Ishikawa (cell line): ENCODE data around the gene FGF11.

Source experiments
- CEBPB ChIP-seq: IDR thresholded peaks from 2 replicates; pipeline ENCODE4 v1.6.1; 2012
- CREB1 ChIP-seq: IDR thresholded peaks from 2 replicates; pipeline ENCODE4 v1.6.1; 2012; ENCODE audit warnings: low read depth
- EGR1 ChIP-seq: IDR thresholded peaks from 2 replicates; pipeline ENCODE4 v1.6.1; 2012
- EP300 ChIP-seq: IDR thresholded peaks from 2 replicates; pipeline ENCODE4 v1.6.1; 2012; ENCODE audit warnings: borderline replicate concordance
- FOXM1 ChIP-seq: IDR thresholded peaks from 2 replicates; pipeline ENCODE4 v1.6.1; 2012; ENCODE audit warnings: low read depth, borderline replicate concordance
- MAX ChIP-seq: IDR thresholded peaks from 2 replicates; pipeline ENCODE4 v1.6.1; 2012
- NFIC ChIP-seq: IDR thresholded peaks from 2 replicates; pipeline ENCODE4 v1.6.1; 2012
- RAD21 ChIP-seq: IDR thresholded peaks from 2 replicates; pipeline ENCODE4 v1.6.1; 2012; ENCODE audit warnings: low read depth
- REST ChIP-seq: IDR thresholded peaks from 2 replicates; pipeline ENCODE4 v1.6.1; 2012; ENCODE audit warnings: low read depth, mild to moderate bottlenecking
- TAF1 ChIP-seq: IDR thresholded peaks from 2 replicates; pipeline ENCODE4 v1.6.1; 2012; ENCODE audit warnings: low read depth, mild to moderate bottlenecking
- TCF12 ChIP-seq: IDR thresholded peaks from 2 replicates; pipeline ENCODE4 v1.6.1; 2012; ENCODE audit warnings: low read depth
- TEAD4 ChIP-seq: IDR thresholded peaks from 2 replicates; pipeline ENCODE4 v1.6.1; 2012
- YY1 ChIP-seq: IDR thresholded peaks from 2 replicates; pipeline ENCODE4 v1.6.1; 2012; ENCODE audit warnings: low read depth
- ZBTB7A ChIP-seq: IDR thresholded peaks from 2 replicates; pipeline ENCODE4 v1.6.1; 2012; ENCODE audit warnings: low read depth
- TF ChIP-seq, protein P1 (sequence below): IDR thresholded peaks from 2 replicates; pipeline ENCODE4 v1.6.1; 2012

Gene FGF11

GRCh38 chr17:7403727-7403976 is 35.7 kb upstream of the FGF11 start:
- TF ChIP-seq ZBTB7A: peak; percentile 82; the same call in 1 of the 2 replicates
- TF ChIP-seq, protein P1, sequence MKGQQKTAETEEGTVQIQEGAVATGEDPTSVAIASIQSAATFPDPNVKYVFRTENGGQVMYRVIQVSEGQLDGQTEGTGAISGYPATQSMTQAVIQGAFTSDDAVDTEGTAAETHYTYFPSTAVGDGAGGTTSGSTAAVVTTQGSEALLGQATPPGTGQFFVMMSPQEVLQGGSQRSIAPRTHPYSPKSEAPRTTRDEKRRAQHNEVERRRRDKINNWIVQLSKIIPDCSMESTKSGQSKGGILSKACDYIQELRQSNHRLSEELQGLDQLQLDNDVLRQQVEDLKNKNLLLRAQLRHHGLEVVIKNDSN: no peak
- no peak for TF ChIP-seq CREB1
- TF ChIP-seq TAF1: no peak
- TF ChIP-seq NFIC: no peak

DNA sequence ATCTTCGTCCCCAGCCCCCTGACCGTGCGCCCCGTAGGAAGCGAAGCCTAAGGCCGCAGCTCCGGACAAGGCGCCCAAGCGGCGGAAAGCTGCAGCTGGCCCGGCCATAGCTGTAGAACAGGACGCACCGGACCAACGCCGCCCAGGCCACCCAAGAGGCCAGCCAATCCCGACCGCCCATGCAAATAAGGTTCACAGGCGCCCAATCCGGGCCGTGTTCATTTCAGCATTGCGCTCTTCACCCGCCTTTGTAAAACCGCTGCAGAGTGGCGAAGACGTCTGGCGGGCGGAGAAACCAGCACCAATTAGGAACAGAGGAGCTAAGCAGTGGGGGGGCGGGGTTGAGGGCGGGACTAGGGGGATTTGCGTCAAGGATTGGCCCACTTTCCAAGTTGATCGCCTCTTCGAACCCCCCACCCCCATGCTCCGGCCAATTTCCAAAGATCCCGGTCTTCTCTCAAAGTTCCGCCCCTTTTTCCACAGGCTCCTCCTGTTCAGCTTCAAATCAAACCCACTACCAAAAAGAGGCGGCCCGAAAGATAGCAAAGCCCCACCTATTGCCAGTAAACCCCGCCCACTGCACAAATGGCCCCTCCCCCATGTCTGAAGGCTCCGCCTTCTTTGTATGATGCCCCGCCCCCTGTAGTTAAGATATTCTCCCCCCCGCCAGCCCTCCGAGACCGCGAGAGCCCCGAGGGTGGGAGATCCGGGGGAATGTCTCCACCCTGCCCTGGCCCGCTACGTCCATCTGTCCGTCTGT is 35.2 kb upstream of the FGF11 start, which contains the start of gene TMEM256:
TMEM256 (minus strand) TSS at position 121 of the 760 bp plus-strand sequence; CDS start at position 108, 13 bp downstream.
- peak; percentile 77 for TF ChIP-seq TCF12
- 0 out of 2 replicates have a peak, but pooled peaks have one; percentile 28 for TF ChIP-seq MAX
- no peak for TF ChIP-seq REST
- peak; percentile 87 for TF ChIP-seq YY1
- TF ChIP-seq ZBTB7A: peak; percentile 64; the same call in 1 of the 2 replicates
- TF ChIP-seq FOXM1: 0 out of 2 replicates have a peak, but pooled peaks have one; percentile 38
- TF ChIP-seq EP300: peak; percentile 29; the same call in 1 of the 2 replicates
- no peak for TF ChIP-seq NFIC
- peak; percentile 40; the same call in 1 of the 2 replicates for TF ChIP-seq CREB1
- peak; percentile 15; the same call in 1 of the 2 replicates for TF ChIP-seq TEAD4
- TF ChIP-seq, protein P1: no peak
- TF ChIP-seq EGR1: no peak
- TF ChIP-seq RAD21: no peak
- TF ChIP-seq TAF1: peak; percentile 96
- TF ChIP-seq CEBPB: 0 out of 2 replicates have a peak, but pooled peaks have one; percentile 11

DNA sequence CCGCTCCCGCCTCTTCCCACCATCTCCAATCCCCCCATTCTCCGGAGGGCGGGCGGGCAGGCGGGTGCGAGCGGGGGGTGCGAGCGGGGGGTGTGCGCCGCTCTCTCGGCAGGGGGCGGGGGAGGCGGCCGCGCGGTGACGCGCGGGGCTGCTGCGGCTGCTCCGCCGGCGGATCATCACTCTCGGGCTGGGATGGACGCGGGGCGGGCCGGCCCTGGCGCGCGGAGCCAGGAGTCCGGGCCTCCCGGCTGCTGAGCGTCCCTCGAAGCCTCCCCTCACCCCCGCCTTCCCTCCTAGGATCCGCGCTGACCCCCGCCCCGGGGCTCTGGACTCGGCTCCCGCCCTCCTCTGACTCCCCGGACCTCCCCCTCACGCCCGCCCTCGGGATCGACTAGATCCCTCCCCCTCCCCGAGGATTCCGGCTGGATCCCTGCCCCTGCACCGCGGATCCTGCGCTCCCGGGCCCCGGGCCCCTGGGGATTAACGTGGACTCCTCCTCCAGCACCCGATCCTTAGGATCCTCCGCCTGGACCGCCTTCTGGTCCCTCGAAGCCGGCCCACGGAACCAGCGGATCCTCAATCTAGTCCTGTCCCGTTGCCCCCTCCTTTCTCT is 34.5 kb upstream of the FGF11 start:
- TF ChIP-seq CEBPB (no peak), TCF12 (no peak; the same call in 1 of the 2 replicates), NFIC (no peak), FOXM1 (no peak), RAD21 (no peak), MAX (no peak), YY1 (no peak), TEAD4 (no peak), EGR1 (no peak), CREB1 (no peak), REST (no peak), TAF1 (no peak)
- TF ChIP-seq, protein P1: no peak

DNA sequence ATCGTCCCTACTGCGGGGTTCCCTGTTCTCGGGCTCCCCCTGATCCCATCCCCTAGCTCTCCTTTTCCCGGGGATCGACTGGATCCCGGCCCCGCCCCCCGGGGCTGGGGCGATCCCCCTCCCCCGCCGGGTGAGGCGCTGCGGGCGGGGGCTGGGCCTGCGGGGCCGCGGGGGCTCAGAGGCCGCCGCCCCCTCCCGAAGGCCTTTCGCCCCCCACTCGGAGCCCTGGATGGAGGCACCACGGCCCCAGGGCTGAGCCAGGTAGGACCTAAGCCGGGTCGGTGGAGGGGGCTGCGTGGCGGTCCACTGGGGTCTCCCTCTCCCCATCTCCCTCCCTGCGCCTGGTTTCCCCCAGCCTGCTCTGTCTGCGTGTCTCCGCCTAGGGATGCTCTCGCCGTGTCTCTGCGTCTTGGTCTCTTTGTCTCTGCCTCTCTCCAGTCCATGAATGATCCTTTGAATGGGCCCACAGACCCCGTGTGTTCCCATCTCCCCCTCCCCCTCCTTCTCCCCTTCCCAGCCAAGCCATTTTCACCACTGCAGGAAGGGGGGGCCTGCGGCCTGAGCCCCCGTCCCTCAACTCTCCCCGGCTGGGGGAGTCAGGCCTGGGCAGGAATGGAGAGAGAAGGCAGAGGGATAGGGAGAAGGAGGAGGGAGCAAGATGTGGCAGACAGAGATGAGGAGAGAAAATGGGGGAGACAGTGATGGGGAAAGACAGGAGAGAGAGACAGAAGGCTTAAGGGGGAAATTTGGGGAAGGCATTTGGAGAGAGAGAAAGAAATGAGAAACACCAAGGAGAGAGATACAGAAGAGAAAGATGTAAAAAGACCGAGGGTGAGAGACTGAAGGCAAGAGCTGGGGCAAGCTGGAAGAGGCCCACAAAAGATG is 33.7 kb upstream of the FGF11 start:
- TF ChIP-seq RAD21: no peak
- TF ChIP-seq CEBPB: no peak
